GM12801 (cell line): ENCODE measurements around the gene PLEKHA1.

ENCODE experiments used
- CTCF ChIP-seq: IDR thresholded peaks from one replicate; pipeline ENCODE4 v1.5.1; 2011; ENCODE audit warnings: control low read depth; ENCODE audit not compliant: insufficient read length; ENCODE audit errors: extremely low read depth

The PLEKHA1 gene

GRCh38 chr10:122463466-122464249, 89.2 kb downstream of the PLEKHA1 start:
- no peak for TF ChIP-seq CTCF

- TF ChIP-seq CTCF: no peak
Measured at GRCh38 chr10:122464250-122464510, 89.7 kb downstream of the PLEKHA1 start.

GRCh38 chr10:122464586-122464985, 90.1 kb downstream of the PLEKHA1 start:
- no peak for TF ChIP-seq CTCF

GRCh38 chr10:122465401-122466040, 91.0 kb downstream of the PLEKHA1 start:
- no peak for TF ChIP-seq CTCF

- no peak for TF ChIP-seq CTCF
Measured at GRCh38 chr10:122466951-122467381, 92.5 kb downstream of the PLEKHA1 start.

- no peak for TF ChIP-seq CTCF
Measured at GRCh38 chr10:122467701-122468100, 93.2 kb downstream of the PLEKHA1 start.

GRCh38 chr10:122468307-122468925, 93.9 kb downstream of the PLEKHA1 start:
- no peak for TF ChIP-seq CTCF
